ENCODE results near the gene PLD3. TPM values are rescaled to one million over a fixed set of nuclear protein-coding genes. Genes with fewer than 3 reads are reported as not detected.

Gene PLD3
- total and polyA plus RNA-seq, 2 experiments from 2014 or later, result 361 to 536 TPM

DNA sequence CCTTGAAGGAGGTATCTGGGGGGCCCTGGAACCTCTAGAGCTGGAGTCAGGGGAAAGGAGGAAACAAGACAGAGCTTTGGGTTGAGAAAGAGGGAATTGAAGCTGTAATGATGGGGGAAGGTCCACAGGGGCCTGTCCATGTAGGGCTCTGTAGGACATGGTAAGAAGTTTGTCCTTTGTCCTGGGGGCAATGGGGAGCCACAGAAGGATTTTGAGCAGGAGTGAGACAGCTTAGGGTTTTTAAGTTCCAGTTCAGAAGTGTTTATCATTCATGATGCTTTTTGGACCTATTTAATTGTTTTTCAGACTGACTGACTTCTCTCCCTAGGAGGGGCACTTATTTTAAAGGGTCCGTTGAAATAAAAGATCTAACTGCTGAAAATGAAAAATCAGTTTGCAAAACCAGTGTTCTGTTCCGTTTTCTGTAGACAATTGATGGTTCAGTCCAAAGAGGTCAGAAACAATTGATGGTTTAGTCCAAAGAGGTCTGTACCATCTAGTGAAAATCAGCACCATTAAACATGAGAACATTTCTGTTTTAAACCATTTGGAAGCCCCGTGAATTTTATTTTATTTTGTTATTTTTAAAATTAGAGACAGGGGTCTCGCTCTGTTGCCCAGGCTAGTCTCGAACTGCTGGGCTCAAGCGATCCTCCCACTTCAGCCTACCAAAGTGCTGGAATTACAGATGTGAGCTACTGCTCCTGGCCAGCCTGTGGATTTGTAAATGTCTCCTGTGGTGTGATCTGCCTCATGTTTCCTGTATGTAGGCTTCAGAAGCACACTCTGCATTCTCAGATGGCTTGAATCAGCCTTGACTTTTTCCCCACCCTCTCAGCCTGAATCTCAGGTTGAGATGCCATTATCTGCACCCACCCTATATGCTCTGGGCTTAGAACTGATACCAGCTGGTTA lies 8.4 kb downstream of the PLD3 start:
- Histone ChIP-seq H3K4me2 (ENCODE audit: unreplicated experiment) (no peak overlapping the region), H3K79me2 (ENCODE audit: insufficient read depth) (peaks cover 42% of the 10 kb centered on the region), H3K9me3 (ENCODE audit: low read depth) (no peaks in the 10 kb centered on the region), H3K4me1 (ENCODE audit: insufficient read depth) (peaks cover 4% of the 10 kb centered on the region; the same call in 1 of the 2 replicates), H3K4me3 (no peak overlapping the region), H3K9me2 (ENCODE audit: insufficient read depth) (no peaks in the 10 kb centered on the region), H3F3A (ENCODE audit: insufficient read depth) (peaks cover 9% of the 10 kb centered on the region), H3K9ac (0 out of 2 replicates have a peak overlapping the region, but pooled peaks have one; percentile 8), H3K36me3 (ENCODE audit: low read depth) (no peaks in the 10 kb centered on the region; the same call in 1 of the 2 replicates), H2AFZ (no peak overlapping the region), H4K20me1 (ENCODE audit: insufficient read depth) (no peaks in the 10 kb centered on the region), H3K27ac (peak overlapping the region; percentile 31), H3K27me3 (replicated peaks; ENCODE audit: insufficient read depth) (no peaks in the 10 kb centered on the region)
- WGBS, 2 experiments (ENCODE audit: low coverage in 1 of 2, low lambda C conversion rate in 2 of 2, missing lambda C conversion rate in 2 of 2), result 78 to 79% methylated on average over 6 of the region's 6 CpGs
- no peak for TF ChIP-seq EZH2 (IDR thresholded peaks at IDR 0.05; ENCODE audit: insufficient read depth, poor library complexity, severe bottlenecking)
- TF ChIP-seq EZH2phosphoT487 (IDR thresholded peaks at IDR 0.05; ENCODE audit: insufficient read depth, low read depth), result no peak
- in situ Hi-C loops (cut with MboI), result no loop called here
- peak; percentile 46 for DNase-seq

DNA sequence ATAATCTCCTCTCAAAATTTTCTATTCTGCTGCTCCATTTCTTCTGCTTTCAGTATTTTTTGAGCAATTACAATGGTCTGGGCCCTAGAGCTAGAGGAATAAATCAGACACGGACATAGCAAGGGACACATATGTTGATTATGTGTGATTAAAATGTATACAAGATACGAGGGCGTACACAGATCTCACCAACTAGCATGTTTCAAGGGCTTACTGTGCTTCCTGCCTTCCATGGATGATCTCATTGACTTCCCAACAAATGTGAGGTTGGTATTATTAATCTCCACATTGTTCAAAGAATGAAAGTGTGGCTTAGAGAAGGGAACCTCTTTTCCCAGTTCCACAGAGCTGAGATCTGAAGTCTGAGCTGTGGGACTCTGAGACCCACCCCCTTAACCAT lies 9.1 kb downstream of the PLD3 start:
- no peak overlapping the region for H2AFZ ChIP-seq
- no peak overlapping the region for H3K4me3 ChIP-seq
- 37 to 48% methylated on average over 3 of the region's 3 CpGs for WGBS, 2 experiments (ENCODE audit: low coverage in 1 of 2, low lambda C conversion rate in 2 of 2, missing lambda C conversion rate in 2 of 2)
- H3K4me1 ChIP-seq (ENCODE audit: insufficient read depth), result peaks cover 4% of the 10 kb centered on the region; the same call in 1 of the 2 replicates
- TF ChIP-seq EZH2phosphoT487 (IDR thresholded peaks at IDR 0.05; ENCODE audit: insufficient read depth, low read depth), result no peak
- TF ChIP-seq EZH2 (IDR thresholded peaks at IDR 0.05; ENCODE audit: insufficient read depth, poor library complexity, severe bottlenecking), result no peak
- in situ Hi-C loops (cut with MboI), result no loop called here
- H3K27me3 ChIP-seq (replicated peaks; ENCODE audit: insufficient read depth), result no peaks in the 10 kb centered on the region
- H3K4me2 ChIP-seq (ENCODE audit: unreplicated experiment), result no peak overlapping the region
- peaks cover 42% of the 10 kb centered on the region for H3K79me2 ChIP-seq (ENCODE audit: insufficient read depth)
- H3K27ac ChIP-seq, result peak overlapping the region; percentile 31
- H4K20me1 ChIP-seq (ENCODE audit: insufficient read depth), result no peaks in the 10 kb centered on the region
- H3K9me2 ChIP-seq (ENCODE audit: insufficient read depth), result no peaks in the 10 kb centered on the region
- no peaks in the 10 kb centered on the region for H3K9me3 ChIP-seq (ENCODE audit: low read depth)
- 0 out of 2 replicates have a peak overlapping the region, but pooled peaks have one; percentile 8 for H3K9ac ChIP-seq
- H3K36me3 ChIP-seq (ENCODE audit: low read depth), result no peaks in the 10 kb centered on the region; the same call in 1 of the 2 replicates
- peak; percentile 42 for DNase-seq
- peaks cover 9% of the 10 kb centered on the region for H3F3A ChIP-seq (ENCODE audit: insufficient read depth)

DNA sequence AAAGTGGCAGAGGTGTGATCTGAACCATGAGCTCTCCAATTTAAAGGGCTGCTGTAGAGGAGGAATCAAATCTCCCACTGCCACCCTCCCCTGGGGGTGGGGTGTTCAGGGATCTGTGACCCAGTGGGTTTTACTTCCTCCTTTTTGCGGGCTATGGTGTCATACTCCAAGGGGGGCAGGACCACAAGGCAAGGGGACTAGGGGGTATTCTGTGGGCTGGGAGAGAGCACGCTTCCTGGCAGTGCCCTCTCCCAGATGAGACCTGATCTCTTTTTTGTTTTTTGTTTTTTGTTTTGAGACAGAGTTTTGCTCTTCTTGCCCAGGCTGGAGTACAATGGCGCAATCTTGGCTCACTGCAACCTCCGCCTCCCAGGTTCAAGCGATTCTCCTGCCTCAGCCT lies 10.3 kb downstream of the PLD3 start:
- no peak overlapping the region for H3K27ac ChIP-seq
- DNase-seq, result no peak
- H3K4me3 ChIP-seq, result no peak overlapping the region
- H3K9me2 ChIP-seq (ENCODE audit: insufficient read depth), result no peaks in the 10 kb centered on the region
- WGBS, 2 experiments (ENCODE audit: low coverage in 1 of 2, low lambda C conversion rate in 2 of 2, missing lambda C conversion rate in 2 of 2), result 96 to 100% methylated on average over 5 of the region's 5 CpGs
- peaks cover 9% of the 10 kb centered on the region for H3F3A ChIP-seq (ENCODE audit: insufficient read depth)
- no peak overlapping the region for H3K9ac ChIP-seq
- TF ChIP-seq EZH2 (IDR thresholded peaks at IDR 0.05; ENCODE audit: insufficient read depth, poor library complexity, severe bottlenecking), result no peak
- no peak for TF ChIP-seq EZH2phosphoT487 (IDR thresholded peaks at IDR 0.05; ENCODE audit: insufficient read depth, low read depth)
- H3K36me3 ChIP-seq (ENCODE audit: low read depth), result no peaks in the 10 kb centered on the region; the same call in 1 of the 2 replicates
- in situ Hi-C loops (cut with MboI), result no loop called here
- peaks cover 37% of the 10 kb centered on the region for H3K79me2 ChIP-seq (ENCODE audit: insufficient read depth)
- H3K9me3 ChIP-seq (ENCODE audit: low read depth), result no peaks in the 10 kb centered on the region
- no peak overlapping the region for H2AFZ ChIP-seq
- no peak overlapping the region for H3K4me2 ChIP-seq (ENCODE audit: unreplicated experiment)
- H4K20me1 ChIP-seq (ENCODE audit: insufficient read depth), result no peaks in the 10 kb centered on the region
- H3K4me1 ChIP-seq (ENCODE audit: insufficient read depth), result peaks cover 4% of the 10 kb centered on the region; the same call in 1 of the 2 replicates
- no peaks in the 10 kb centered on the region for H3K27me3 ChIP-seq (replicated peaks; ENCODE audit: insufficient read depth)

DNA sequence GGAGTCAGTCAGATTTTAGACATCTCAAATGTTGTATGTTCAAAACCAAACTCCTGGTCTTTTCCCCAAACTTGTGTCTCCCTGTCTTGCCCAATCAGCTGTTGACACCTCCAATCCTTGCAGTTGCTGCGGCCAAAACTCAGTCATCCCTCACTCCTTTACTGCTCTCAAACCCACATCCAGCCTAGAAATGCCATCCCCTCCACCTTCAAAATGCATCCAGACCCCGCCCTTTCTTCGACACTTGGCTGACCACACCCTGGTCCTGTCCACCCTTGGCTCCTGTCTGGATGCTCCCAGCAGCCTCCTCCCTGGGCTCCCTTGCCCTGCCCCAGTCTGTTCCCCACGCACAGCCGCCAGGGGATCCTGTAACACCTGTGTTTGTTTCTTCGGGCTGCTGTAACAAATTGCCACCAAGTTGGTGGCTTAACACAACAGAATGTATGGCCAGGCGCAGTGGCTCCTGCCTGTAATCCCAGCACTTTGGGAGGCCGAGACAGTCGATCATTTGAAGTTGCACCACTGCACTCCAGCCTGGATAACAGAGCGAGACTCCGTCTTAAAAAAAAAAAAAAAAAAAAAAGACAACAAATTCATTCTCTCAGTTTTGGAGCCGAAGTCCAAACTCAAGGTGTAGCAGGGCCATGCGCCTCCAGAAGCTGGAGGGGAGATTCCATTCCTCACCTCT lies 11.7 kb downstream of the PLD3 start:
- no peak overlapping the region for H3K4me3 ChIP-seq
- no peak for DNase-seq
- H2AFZ ChIP-seq, result no peak overlapping the region
- no peak overlapping the region for H3K9ac ChIP-seq
- no peaks in the 10 kb centered on the region; the same call in 1 of the 2 replicates for H3K36me3 ChIP-seq (ENCODE audit: low read depth)
- in situ Hi-C loops (cut with MboI), result no loop called here
- peaks cover 26% of the 10 kb centered on the region for H3K79me2 ChIP-seq (ENCODE audit: insufficient read depth)
- H3K4me1 ChIP-seq (ENCODE audit: insufficient read depth), result peaks cover 4% of the 10 kb centered on the region; the same call in 1 of the 2 replicates
- peaks cover 9% of the 10 kb centered on the region for H3F3A ChIP-seq (ENCODE audit: insufficient read depth)
- no peaks in the 10 kb centered on the region for H4K20me1 ChIP-seq (ENCODE audit: insufficient read depth)
- 89% methylated on average over 13 of the region's 13 CpGs for WGBS, 2 experiments (ENCODE audit: low coverage in 1 of 2, low lambda C conversion rate in 2 of 2, missing lambda C conversion rate in 2 of 2)
- no peak overlapping the region for H3K4me2 ChIP-seq (ENCODE audit: unreplicated experiment)
- TF ChIP-seq EZH2phosphoT487 (IDR thresholded peaks at IDR 0.05; ENCODE audit: insufficient read depth, low read depth), result no peak
- no peaks in the 10 kb centered on the region for H3K9me3 ChIP-seq (ENCODE audit: low read depth)
- no peak overlapping the region for H3K27ac ChIP-seq
- H3K9me2 ChIP-seq (ENCODE audit: insufficient read depth), result no peaks in the 10 kb centered on the region
- no peaks in the 10 kb centered on the region for H3K27me3 ChIP-seq (replicated peaks; ENCODE audit: insufficient read depth)
